Tongue (tissue), 2 donors: ENCODE measurements around the gene CACNA1D. TPM values are rescaled to one million over a fixed set of nuclear protein-coding genes. Genes with fewer than 3 reads are reported as not detected.

ENCODE experiments used
- DNase-seq: peaks from one replicate; pipeline ENCODE4 v3.0.0-alpha.2; 2015
- total RNA-seq: library from RNA; depleted of rRNA; stranded (reverse); fragments of >200 nt; gene quantifications from one replicate; pipeline ENCODE4 v1.2.3, GENCODE V29; 2014

CACNA1D gene
- total RNA-seq, 1 donor from 2014 or later: 10.1 TPM

- DNase-seq: no peak
These were observed 1.3 kb downstream of the CACNA1D start for GRCh38 chr3:53495520-53496391.

DNA sequence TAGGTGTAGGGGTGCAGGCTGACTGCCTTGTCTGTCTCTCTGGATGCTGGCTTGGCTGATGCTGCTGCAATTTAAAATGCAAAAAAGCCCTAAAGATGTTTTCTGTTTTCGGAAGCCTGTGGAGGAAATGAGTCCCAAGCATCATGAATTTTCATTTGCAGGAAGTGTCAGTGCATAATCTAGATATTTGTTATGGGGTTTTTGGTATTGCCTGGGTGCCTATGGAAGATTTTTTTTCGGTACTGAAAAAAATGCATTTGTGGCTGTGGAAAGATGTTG, 1.9 kb downstream of the CACNA1D start:
- DNase-seq: no peak

DNA sequence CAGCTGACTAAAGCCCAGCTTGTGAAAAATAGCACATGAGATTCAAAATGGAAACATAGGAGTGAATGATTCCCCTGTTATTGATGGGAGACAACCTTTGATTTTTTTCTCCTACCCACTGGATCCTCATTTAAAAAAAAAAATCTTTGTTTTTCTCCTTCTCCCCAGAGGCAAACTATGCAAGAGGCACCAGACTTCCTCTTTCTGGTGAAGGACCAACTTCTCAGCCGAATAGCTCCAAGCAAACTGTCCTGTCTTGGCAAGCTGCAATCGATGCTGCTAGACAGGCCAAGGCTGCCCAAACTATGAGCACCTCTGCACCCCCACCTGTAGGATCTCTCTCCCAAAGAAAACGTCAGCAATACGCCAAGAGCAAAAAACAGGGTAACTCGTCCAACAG, 2.6 kb downstream of the CACNA1D start:
- DNase-seq: no peak

DNA sequence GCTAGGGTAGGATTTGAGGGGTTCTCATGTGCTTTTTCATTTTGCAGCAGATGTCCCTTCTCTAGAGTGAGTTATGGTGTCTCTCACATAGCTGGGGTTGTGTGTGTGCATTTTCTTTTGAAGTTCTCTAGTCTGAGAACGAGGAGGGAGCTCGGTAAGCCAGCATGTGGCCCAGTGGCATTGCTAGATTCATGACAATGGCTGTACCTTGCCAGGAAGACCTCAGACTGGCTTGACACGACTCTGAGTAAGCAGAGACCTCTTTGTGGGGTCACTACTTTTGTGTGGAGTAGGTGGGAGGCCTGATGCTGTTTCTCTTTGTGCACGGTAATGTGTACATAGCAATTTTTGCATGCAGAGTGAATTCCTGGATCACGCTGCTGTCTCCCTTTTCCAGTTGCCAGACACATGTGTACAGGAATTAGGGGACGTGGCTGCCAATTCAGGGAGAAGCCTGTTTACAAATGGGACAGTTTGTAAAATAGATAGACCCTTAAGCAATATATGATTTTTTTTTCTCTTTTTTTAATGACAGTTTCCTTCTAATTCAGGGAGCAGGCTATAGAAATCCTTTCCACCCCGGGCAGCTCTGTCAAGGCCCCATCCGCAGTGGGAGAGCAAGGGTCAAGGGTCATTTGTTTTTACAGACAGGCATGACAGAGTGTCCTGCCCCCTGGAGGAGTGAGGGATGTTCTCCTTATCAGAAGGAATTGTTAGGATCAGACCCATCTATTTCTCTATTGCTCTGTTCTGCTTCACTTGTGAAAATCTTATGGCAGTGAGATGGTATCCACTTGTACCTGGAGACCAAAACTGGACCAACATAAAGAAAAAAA, 4.6 kb downstream of the CACNA1D start:
- DNase-seq: peak; percentile 46

DNA sequence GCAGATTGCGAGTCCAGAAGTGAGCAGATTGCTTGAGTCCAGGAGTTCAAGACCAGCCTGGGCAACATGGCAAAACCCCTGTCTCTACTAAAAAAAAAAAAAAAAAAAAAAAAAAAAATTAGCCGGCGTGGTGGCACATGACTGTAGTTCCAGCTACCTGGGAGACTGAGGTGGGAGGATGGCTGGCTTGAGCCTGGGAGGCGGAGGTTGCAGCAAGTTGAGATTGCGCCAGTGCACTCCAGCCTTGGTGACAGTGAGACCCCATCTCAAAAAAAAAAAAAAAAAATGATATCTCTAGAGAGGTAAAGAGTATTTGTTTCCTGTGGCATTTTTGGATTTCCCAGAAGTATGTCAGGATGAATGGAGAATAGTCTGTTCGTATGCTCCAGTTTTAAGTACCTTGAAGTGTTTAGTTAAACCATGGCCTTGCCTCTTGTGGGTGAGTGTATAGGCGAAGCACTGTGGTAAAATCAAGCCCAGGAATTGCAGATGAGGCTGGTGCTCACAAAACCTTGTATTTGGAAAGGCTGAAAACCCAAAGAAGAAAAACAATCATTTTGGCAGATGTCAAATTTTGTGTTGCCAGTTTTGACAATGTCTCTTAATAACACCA, 5.9 kb downstream of the CACNA1D start:
- DNase-seq: no peak

DNA sequence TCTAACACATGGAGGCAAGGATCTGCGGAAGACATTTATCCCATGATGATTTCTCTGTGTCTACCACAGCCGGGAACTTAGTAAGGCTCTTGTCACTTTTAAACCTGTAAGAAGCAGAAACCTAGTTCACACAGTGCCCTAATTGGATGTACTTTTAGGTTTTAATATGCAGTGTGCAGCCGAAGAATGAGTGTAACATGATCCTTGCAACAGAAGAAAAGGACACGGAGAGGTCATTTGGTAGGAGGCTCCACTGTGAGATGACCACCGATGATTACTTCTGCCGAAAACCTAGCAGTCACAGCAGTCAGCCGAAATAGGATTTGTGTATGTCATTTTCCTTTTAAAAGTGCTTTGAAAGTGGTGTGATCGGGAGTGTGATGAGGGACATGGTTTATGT, 6.8 kb downstream of the CACNA1D start:
- DNase-seq: no peak

DNA sequence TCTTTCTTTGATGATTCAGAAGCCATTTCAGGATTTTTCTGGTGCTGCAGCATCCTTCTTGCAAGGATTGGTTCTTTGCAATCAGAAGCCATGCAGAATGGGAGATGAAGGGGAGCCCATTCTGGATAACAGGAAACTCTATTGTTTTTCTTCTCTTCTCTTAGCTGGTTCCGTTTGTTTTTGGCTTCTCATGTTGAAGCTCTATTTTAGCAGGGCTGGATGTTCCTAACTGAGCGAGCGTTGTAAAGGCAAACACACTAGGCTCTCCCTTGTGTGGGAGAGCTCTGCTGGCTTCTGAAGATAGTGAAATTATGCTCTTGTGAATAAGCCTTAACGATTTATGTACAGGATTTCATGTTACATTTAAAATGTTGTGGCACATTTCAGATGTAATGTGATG, 8.3 kb downstream of the CACNA1D start:
- DNase-seq: no peak

DNA sequence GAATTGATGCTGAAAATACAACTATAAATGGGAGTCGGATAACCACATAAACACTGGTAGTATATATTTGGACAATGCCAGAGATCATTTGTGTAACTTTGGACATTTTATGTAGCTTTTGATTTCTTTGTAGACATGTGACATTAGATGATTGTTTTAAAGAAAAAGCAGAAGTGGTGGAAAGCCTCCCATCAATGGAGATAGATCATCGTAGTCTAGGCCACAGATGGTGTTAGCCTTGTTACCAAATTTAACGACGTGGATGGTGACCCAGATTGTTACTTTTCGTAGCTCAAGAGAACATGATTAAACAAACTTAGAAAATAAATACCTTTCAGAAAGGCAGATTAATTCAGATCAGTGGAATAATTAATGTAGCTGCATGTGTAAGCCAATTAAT, 8.8 kb downstream of the CACNA1D start:
- no peak for DNase-seq

GRCh38 chr3:53506110-53506762, 11.8 kb downstream of the CACNA1D start:
- DNase-seq: no peak

DNA sequence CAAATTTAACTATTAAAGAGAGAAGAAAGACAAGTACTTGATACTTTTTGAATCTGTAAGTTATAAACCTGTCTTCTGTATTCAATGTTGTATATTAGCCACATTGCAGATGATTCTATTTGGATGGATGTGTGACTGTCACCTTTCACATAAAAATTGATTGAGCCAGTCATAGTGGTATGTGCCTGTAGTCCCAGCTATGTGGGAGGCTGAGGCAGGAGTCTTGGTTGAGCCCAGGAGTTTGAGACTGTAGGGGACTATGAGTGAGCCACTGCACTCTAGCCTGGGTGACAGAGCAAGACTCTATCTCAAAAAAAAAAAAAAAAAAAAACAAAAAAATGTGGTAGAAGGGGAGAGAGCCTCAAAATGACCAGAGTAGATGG, 12.3 kb downstream of the CACNA1D start:
- DNase-seq: no peak

DNA sequence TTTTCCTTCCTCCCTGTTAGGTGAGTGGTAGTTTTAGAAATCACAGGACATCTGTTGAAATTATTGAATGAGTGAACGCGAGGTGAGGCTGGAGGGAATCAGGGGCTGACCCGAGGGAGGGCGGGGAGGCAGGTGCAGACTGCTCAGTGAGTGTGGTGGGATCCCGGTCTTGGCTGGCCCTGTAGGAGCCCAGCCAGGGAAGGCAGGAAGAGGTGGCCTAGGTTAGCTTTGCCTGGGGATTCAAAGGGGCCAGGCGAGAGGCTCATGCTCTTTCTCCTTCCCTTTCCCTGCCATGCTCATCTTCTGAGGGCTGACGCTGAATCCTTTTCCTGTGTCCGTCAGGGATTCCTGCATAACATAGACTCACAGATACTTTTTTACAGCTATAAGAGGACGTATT, 15.1 kb downstream of the CACNA1D start:
- no peak for DNase-seq

DNA sequence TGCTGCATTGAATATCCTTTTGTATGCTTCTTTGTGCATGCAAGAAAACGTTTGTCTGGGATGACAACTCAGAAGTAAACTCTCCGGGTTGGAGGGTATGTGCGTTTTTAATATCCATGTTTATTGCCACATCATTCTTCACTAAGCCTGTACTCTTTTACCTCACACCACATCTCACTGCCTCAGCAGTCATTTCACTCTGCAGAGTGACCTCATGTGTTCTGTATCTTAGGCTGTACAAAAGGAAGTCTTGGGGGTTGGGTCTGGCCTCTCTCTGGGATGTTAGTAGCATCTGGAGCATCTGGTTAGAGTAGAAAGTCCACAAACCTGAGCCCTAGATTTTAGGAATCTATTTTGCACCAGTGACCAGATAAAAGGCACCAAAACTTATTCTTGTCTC, 16.1 kb downstream of the CACNA1D start:
- DNase-seq: no peak

- no peak for DNase-seq
These were observed 16.8 kb downstream of the CACNA1D start for GRCh38 chr3:53511246-53511645.

DNA sequence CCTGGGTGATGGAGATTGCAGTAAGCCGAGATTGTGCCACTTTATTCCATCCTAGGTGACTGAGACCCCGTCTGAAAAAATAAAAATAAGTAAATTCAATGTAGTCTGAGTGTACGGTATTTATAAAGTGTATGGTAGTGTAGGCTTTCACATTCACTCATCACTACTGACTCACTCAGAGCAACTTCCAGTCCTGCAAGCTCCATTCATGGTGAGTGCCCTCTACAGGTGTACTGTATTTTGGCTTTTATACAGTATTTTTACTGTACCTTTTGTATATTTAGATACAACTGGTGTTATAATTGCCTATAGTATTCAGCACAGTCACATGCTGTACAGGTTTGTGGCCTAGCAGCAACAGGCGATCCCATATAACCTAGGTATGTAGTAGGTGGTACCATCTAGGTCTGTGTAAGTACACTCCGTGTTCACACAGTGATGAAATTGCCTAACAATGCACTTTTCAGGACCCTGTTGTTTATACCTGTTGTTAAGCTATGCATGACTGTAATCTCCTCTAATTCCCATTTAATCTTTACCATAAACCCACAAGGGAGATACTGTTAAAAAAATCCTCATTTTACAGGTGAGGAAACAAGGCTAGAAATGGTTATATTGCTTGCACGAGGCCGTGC, 19.3 kb downstream of the CACNA1D start:
- DNase-seq: no peak

DNA sequence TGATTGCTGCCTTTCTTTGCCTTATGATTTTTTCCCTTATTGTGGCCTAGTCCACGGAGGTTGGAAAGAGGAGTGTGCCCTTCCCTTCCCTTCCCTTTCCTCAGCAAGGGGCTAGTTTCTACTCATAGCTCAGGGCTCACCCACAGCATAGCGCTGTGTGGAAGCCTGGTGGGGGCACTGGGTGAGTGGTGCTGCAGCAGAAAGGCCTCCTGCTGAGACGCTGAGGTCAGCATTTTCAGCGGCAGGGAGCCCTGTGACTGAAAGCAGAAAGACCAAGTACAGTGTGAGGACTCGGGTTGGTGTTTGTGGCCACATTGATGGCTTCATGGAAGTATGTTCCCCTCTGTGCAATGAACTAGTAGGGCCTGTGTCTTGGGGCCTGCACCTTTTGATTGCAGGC, 21.9 kb downstream of the CACNA1D start:
- DNase-seq: no peak

DNA sequence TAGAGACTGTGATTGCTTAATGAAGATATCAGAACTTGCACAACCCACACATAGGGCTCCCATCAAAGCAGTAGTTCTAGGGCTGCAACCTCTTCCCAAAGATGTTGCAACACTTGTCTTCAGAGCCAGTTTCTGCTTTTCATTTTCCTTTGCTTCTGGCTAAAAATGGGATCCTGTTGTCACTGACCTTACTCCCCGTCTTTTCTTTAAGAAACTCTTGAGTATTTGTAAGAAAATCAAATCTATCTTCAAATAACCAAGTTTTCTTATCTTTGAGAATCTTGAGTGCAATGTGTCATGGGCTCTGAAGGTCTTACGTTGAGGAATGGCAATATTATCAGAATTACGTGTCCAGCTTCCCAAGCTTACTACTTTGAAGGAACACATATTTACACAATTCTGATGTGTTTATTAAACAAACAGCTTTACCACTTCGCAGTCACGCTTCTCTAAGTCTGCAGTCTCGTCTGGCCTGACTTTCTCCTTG, 24.1 kb downstream of the CACNA1D start:
- DNase-seq: no peak

GRCh38 chr3:53519065-53519709, 24.8 kb downstream of the CACNA1D start:
- DNase-seq: no peak

DNA sequence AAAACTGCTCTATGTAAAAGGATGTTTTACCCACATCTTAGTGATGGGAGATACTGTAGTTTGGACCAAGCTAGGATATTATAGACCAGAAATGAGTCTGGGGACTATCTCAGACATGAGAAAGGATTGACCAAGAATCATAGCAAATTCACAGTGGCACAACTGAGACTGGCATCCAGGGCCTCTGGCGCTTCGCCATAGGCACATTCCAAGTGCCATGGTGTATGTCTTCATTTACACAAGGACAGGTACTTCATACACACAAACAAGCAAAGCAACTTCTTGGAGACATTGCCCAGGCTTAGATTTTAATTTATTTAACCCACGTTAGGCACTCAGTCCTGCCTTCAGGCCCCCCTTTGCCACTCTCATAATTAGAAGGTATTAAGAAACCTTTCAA, 28.9 kb downstream of the CACNA1D start:
- no peak for DNase-seq

GRCh38 chr3:53524566-53524965, 30.2 kb downstream of the CACNA1D start:
- peak; percentile 40 for DNase-seq

DNA sequence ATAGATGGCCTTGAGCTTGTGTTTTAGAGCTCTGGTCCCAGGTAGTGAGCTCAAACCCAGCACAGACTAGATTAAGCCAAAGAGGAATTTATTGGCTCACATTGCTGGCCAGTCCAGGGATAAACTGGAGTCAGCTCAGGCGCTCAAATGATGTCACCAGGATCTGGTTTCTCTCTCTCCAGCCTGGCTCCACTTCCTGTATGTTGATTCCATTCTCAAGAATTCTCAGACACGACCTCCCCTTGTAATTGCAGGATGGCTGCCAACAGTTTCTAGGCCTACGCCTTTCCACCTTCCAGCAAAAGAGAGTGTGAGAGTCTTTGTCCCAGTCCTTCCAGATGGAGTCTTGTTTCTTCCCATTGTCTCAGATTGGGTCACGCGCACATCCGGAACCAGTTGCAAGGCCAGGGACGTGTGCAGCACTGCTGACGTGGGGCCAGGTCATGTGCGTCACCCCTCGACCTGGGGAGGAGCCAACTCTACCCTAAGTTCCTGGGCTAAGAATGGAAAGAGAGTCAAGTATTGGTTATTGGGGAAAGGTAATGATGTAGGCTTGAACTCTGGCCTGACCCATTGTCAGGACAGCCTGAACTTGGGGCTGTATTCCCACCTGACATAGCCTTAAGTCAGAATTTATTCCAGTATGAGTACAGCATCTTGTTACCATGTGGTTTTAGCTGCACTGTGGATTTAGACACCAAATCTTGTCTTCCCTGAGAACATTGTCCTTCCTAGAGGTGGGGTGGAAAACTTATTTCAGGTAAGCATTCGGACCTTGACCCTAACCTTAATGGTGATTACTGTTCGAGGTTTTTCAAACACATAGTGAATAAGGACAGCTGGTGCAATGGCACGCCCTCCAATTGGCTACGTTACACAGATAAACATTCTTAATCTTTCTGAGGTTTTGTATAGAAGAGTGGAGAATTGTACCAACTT, 31.6 kb downstream of the CACNA1D start:
- peak; percentile 85 for DNase-seq

GRCh38 chr3:53526704-53527055, 32.3 kb downstream of the CACNA1D start:
- no peak for DNase-seq
